ENCODE data around the gene CLCN5. TPM values are rescaled to one million over a fixed set of nuclear protein-coding genes. Genes with fewer than 3 reads are reported as not detected.

The CLCN5 gene
- total RNA-seq, 1 donor from 2014 or later = 10.4 TPM

Other genes starting within 250 kb of the CLCN5 start
- gene PAGE1, start 226.6 kb upstream of the CLCN5 start, total RNA-seq (ENCODE audit: insufficient read depth, low replicate concordance) = not detected
- 2.6 TPM for gene PAGE4, start 93.3 kb upstream of the CLCN5 start, total RNA-seq (ENCODE audit: insufficient read depth, low replicate concordance)
- 2.4 TPM for gene USP27X, start 43.1 kb upstream of the CLCN5 start, total RNA-seq (ENCODE audit: insufficient read depth, low replicate concordance)

All from umbilical cord (tissue), 1 donor.